Measurements from ENCODE around the gene CYP4F2.

- TF ChIP-seq CTCF (conservative IDR thresholded peaks at IDR 0.05 in 1 of 2, IDR thresholded peaks at IDR 0.05 in 1 of 2; ENCODE audit: extremely low read depth in 1 of 2, insufficient read depth in 1 of 2, low read depth in 1 of 2, low read length in 2 of 2) (no peak), EZH2 (IDR thresholded peaks at IDR 0.05; ENCODE audit: borderline replicate concordance, low read length) (no peak)
Measured at GRCh38 chr19:15892012-15892411, 5.9 kb downstream of the CYP4F2 start.

Data from mammary epithelial cell (primary cell).